Mucosa of stomach (tissue), 1 donor: ENCODE data around the gene SGCD.
"Not testable (repeated sequence)": the region's sequence is repeated elsewhere in the genome, so short reads cannot be mapped to it uniquely, and the experiment has no call there.

Experiments
- H3K27me3 ChIP-seq: one replicate; pipeline ENCODE4 v1.7.0; 2013; ENCODE audit warnings: mild to moderate bottlenecking, low read length; ENCODE audit not compliant: control insufficient read depth, insufficient read depth
- H3K36me3 ChIP-seq: one replicate; pipeline ENCODE4 v1.7.0; 2013; ENCODE audit warnings: low read length; ENCODE audit not compliant: control insufficient read depth, insufficient read depth
- H3K4me1 ChIP-seq: one replicate; pipeline ENCODE4 v1.7.0; 2013; ENCODE audit warnings: mild to moderate bottlenecking, low read length; ENCODE audit not compliant: control insufficient read depth, insufficient read depth
- H3K4me3 ChIP-seq: one replicate; pipeline ENCODE4 v1.7.0; 2013; ENCODE audit warnings: low read length
- H3K9ac ChIP-seq: one replicate; pipeline ENCODE4 v1.7.0; 2013; ENCODE audit warnings: mild to moderate bottlenecking, low read length, moderate library complexity
- H3K9me3 ChIP-seq: one replicate; pipeline ENCODE4 v1.7.0; 2013; ENCODE audit warnings: mild to moderate bottlenecking, low read length, moderate library complexity; ENCODE audit not compliant: control insufficient read depth
- donor health status: Pancreatic carcinoma.

Gene SGCD

DNA sequence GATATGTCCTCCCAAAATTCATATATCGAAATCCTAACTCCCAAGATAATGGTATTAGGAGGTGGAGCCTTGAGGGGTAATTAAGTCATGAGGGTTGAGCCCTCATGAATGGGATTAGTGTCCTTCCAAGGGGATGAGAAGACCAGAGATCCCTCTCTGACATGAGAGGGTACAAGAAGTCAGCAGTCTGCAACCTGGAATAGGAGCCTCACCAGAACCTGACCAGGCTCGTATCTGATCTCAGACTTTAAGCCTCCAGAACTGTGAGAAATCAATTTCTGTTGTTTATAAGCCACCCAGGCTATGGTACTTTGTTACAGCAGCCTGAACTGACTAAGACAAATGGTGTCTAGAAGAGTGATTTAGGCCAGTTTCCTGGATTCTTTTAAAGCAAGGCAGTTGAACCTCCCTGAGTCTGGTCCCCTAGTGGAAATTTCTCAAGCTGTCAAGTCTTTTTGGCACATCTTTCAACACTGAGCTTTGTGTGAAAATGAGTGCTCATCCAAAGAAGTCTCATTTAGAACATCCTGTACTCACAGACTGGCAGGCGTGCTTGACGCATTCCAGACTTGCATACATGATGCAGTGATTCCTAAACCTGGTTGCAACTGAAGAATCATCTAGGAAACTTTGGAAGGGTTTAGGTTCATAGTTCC, 268.3 kb downstream of the SGCD start:
- Histone ChIP-seq H3K36me3 (no peaks in the 10 kb centered on the region), H3K9me3 (no peaks in the 10 kb centered on the region), H3K4me1 (no peaks in the 10 kb centered on the region), H3K27me3 (no peaks in the 10 kb centered on the region), H3K4me3 (no peak overlapping the region), H3K9ac (no peak overlapping the region)

DNA sequence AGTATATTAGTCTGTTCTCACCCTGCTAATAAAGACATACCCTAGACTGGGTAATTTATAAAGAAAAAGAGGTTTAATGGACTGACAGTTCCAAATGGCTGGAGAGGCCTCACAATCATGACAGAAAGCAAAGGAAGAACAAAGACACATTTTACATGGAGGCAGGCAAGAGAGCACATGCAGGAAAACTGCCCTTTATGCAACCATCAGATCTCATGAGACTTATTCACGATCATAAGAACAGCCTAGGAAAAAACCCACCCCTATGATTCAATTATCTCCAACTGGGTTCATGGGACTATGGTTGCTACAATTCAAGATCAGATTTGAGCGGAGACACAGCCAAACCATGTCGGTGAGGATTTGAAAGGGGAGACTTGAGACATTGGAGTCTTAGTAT, 270.3 kb downstream of the SGCD start:
- no peaks in the 10 kb centered on the region for H3K4me1 ChIP-seq
- H3K9me3 ChIP-seq = no peaks in the 10 kb centered on the region
- H3K36me3 ChIP-seq = no peaks in the 10 kb centered on the region
- H3K27me3 ChIP-seq = no peaks in the 10 kb centered on the region
- no peak overlapping the region for H3K9ac ChIP-seq
- no peak overlapping the region for H3K4me3 ChIP-seq

DNA sequence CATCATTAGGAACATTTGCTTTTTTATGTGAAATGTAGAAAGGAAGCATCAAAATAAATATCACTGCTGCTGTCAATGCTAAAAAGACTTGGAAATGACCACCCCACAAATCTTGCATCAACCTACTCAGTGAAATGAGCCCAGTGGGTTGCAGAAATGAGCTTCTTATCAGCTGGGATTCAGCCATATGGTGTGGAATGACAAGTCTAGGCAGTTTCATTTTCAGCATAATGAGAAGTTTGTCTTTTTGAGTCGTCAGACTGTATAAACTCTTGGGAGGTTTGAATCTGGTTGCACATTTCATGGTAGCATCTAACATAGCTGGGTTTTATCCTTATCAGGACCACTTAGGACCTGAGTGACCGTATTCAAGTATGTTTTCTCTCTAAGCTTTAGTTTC, 272.0 kb downstream of the SGCD start:
- Histone ChIP-seq H3K9me3 (no peaks in the 10 kb centered on the region), H3K9ac (no peak overlapping the region), H3K4me1 (no peaks in the 10 kb centered on the region), H3K4me3 (no peak overlapping the region), H3K27me3 (no peaks in the 10 kb centered on the region), H3K36me3 (no peaks in the 10 kb centered on the region)

DNA sequence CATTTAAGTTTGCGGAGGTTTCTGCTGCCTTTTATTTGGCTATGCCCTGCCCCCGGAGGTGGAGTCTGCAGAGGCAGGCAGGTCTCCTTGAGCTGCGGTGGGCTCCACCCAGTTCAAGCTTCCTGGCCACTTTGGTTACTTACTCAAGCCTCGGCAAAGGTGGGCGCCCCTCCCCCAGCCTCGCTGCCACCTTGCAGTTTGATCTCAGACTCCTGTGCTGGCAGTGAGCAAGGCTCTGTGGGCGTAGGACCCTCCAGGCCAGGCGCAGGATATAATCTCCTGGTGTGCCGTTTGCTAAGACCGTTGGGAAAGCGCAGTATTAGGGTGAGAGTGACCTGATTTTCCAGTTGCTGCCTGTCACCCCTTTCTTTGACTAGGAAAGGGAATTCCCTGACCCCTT, 283.6 kb downstream of the SGCD start:
- H3K36me3 ChIP-seq, H3K27me3 ChIP-seq, H3K4me3 ChIP-seq, H3K9ac ChIP-seq, H3K4me1 ChIP-seq, H3K9me3 ChIP-seq: not testable (repeated sequence)

DNA sequence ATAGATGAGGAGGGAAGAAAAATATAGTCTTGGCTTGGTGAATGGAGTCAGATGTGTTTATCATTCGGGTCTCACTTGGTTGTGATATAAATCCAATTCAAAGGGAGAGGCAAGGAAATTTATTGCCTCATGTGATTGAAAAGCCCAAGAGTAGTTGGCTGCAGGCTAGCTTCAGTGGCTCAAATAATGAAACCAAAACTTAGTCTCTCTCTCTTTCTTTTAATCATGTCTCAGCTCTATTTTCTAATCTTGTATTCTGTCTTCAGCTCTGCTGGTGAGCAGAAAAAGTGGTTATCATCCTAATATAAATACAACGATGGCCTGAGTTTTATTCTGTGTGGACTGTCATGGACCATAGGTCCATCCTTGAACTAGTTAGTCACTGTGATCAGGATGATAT, 288.9 kb downstream of the SGCD start:
- H3K4me3 ChIP-seq = no peak overlapping the region
- no peaks in the 10 kb centered on the region for H3K27me3 ChIP-seq
- no peaks in the 10 kb centered on the region for H3K4me1 ChIP-seq
- no peaks in the 10 kb centered on the region for H3K36me3 ChIP-seq
- H3K9me3 ChIP-seq = no peaks in the 10 kb centered on the region
- no peak overlapping the region for H3K9ac ChIP-seq

DNA sequence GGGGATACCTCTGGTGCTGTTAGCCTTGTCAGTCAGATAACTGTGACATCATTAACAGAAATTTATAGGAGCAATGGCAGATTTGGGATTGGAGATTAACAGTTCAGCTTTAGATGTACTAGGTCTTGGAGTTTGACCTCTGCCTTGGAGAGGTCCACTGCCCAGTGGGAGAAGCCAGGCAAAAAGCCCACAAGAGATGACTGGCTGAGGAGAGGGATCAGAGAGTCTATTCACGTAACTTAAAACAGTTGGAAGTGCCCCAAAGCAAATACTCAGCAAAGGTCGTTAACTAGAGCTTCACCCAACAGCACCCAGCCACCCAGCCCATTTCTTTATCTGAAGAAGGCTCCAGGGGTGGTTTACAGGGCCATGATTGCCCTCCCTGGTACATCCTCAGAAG, 290.5 kb downstream of the SGCD start:
- H3K4me3 ChIP-seq = no peak overlapping the region
- H3K4me1 ChIP-seq = no peaks in the 10 kb centered on the region
- no peaks in the 10 kb centered on the region for H3K36me3 ChIP-seq

DNA sequence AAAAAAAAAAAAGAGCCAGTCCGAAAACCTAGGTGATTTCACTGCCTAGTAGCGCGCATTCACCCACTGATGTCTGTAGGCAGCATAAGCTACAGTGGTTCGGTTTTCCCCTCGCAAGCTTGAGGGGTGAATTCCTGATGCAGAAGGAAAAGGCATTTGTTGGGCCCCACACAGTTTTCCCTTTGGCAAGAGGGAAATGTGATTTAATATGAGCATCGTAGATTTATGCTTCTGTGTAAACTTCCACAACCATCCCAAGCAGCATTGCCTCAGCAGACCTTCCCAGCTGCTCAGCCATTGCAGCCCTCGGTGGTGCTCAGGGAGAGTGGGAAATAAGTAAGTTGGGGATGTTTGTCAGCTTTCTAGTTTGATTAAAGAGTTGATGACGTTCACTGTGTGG, 291.6 kb downstream of the SGCD start:
- Histone ChIP-seq H3K9ac (no peak overlapping the region), H3K36me3 (no peaks in the 10 kb centered on the region), H3K27me3 (no peaks in the 10 kb centered on the region), H3K9me3 (no peaks in the 10 kb centered on the region), H3K4me3 (no peak overlapping the region), H3K4me1 (no peaks in the 10 kb centered on the region)

More for the DNA sequence above, 290.5 kb downstream of the SGCD start:
- no peaks in the 10 kb centered on the region for H3K9me3 ChIP-seq
- H3K9ac ChIP-seq = no peak overlapping the region
- no peaks in the 10 kb centered on the region for H3K27me3 ChIP-seq

DNA sequence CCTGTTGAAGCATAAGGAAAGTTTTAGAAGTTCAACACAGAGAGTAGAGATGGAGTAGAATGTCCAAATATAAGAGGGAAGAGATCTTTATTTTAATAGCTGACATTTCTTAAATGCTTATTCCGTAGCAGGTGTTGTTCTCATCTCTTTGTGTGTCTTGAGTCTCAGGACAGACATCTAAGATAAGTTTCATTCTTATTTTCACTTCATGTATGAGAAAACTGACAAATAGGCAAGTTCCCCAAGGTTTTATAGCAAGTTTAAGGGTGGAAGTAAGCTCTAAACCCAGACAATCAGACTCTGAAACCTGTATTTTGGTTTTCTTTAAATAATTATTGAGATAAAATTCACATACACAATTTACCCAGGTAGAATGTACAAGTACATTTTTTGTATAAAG, 294.8 kb downstream of the SGCD start:
- H3K9me3 ChIP-seq = no peaks in the 10 kb centered on the region
- H3K9ac ChIP-seq = no peak overlapping the region
- H3K4me1 ChIP-seq = no peaks in the 10 kb centered on the region
- no peaks in the 10 kb centered on the region for H3K27me3 ChIP-seq
- H3K4me3 ChIP-seq = no peak overlapping the region
- no peaks in the 10 kb centered on the region for H3K36me3 ChIP-seq

DNA sequence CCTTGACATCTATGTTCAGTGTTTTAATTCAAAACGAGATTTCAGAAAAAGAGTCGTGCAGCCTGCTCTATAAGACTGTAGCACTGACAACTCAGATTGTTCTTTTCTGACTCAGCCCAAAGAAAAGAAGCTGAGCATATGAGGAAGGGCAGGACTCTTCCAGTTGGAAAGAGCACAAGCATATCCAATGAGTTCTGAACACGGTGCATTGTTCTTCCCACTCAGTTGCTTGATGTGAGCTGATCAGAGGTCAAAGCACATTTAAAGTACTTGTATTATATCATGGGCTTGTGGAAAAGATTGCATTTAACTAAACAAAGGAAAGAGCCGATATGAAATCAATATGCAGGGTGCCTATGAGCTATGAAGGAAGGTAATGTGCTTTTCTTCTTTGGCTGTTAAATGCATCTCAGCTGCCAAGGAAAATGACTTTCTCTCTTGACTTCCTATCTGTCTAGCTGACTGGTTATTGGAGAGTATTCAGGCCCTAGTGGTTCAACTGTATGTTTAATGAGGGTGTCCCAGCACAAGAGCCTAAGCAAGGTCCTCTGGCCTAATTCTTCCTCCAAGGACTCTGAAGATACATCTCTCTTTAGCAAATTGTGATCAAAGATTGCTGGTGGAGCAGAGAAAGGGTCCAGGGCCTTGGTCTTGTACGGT, 296.5 kb downstream of the SGCD start:
- no peaks in the 10 kb centered on the region for H3K27me3 ChIP-seq
- H3K9ac ChIP-seq = no peak overlapping the region
- H3K36me3 ChIP-seq = no peaks in the 10 kb centered on the region
- H3K4me3 ChIP-seq = no peak overlapping the region
- H3K4me1 ChIP-seq = no peaks in the 10 kb centered on the region
- no peaks in the 10 kb centered on the region for H3K9me3 ChIP-seq

DNA sequence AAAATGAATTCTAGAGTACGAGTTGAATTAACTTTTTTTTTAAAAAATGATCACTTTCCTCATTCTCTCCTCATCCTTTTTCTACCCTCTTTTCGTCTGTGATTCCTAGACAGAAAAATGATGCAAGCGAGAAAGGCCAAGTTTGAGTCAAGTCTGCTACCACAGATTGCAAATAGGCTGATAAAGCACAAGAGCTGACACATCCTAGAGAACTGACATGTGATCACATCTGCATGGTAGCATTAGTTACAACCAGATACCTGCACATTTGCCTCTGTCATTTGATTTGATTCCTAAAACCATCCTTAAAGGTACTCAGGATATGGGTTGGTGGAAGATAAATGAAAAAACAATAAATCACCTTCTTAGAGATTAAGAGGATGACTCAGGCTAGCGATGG, 297.7 kb downstream of the SGCD start:
- Histone ChIP-seq H3K9ac (no peak overlapping the region), H3K36me3 (no peaks in the 10 kb centered on the region), H3K9me3 (no peaks in the 10 kb centered on the region), H3K27me3 (no peaks in the 10 kb centered on the region), H3K4me1 (no peaks in the 10 kb centered on the region), H3K4me3 (no peak overlapping the region)

DNA sequence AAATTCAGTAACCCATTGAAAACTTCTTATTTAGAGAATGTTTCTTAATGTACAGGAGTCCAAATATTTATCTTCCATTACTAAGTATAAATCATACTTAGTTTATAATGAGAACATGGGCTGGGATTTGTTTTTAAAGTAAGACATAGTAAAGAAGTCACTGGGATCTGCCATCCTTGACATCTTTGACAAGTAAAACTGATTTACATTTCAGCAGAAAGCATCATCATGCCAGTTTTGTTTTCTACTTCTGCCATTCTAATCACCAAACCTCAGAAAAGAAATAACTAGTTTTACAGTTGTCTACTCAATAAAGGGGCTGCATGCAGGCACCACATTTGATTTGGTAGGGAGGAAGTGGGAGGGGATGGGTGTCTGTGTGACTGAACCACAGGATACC, 301.5 kb downstream of the SGCD start:
- Histone ChIP-seq H3K36me3 (no peaks in the 10 kb centered on the region), H3K4me1 (no peaks in the 10 kb centered on the region), H3K27me3 (no peaks in the 10 kb centered on the region), H3K4me3 (no peak overlapping the region), H3K9me3 (no peaks in the 10 kb centered on the region), H3K9ac (no peak overlapping the region)

DNA sequence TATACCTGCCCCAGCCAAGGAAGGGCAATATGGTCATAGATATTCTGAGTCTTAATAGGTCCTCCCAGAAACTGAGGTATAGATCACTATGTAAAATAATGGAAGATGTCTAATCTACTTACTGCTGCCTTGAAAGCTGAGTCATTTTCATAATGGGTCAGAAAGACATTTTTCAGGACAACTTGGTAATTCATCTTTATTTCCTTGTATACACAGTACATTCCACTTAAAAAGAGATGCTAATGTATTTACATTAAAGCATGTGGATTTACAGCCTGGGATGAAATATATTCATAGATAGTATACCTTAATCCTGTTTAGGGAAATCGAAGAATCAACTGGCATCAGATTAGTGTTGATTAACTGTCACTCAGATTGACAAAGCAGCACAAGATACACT, 304.0 kb downstream of the SGCD start:
- H3K4me3 ChIP-seq = no peak overlapping the region
- no peaks in the 10 kb centered on the region for H3K4me1 ChIP-seq
- H3K9ac ChIP-seq = no peak overlapping the region
- no peaks in the 10 kb centered on the region for H3K36me3 ChIP-seq
- no peaks in the 10 kb centered on the region for H3K27me3 ChIP-seq
- H3K9me3 ChIP-seq = no peaks in the 10 kb centered on the region

DNA sequence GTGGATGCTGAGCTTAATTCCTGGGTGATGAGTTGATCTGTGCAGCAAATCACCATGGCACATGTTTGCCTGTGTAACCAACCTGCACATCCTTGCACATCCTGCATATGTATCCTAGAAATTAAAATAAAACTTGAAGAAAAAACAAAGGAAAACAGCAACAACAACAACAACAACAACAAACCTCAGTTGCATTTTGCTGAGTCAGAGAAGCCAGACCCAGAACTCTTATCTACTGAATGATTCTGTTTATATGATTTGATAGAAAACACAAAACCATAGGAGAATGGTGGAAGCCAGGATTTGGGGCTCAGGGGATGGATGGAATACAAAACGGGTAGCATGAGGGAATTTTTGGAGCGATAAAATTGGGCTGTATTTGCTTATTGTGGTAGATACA, 307.3 kb downstream of the SGCD start:
- H3K9ac ChIP-seq = no peak overlapping the region
- H3K4me3 ChIP-seq = no peak overlapping the region
- H3K4me1 ChIP-seq = no peaks in the 10 kb centered on the region
- no peaks in the 10 kb centered on the region for H3K27me3 ChIP-seq
- no peaks in the 10 kb centered on the region for H3K36me3 ChIP-seq
- no peaks in the 10 kb centered on the region for H3K9me3 ChIP-seq
